ENCODE measurements around the gene CCDC80.
A peak's percentile ranks its signal among the peaks of the same experiment; 100 is the strongest.
"Not testable (repeated sequence)": the region's sequence is repeated elsewhere in the genome, so short reads cannot be mapped to it uniquely, and the experiment has no call there.

CCDC80 gene

GRCh38 chr3:112670824-112671223, 29.9 kb upstream of the CCDC80 start:
- TF ChIP-seq, protein P1, sequence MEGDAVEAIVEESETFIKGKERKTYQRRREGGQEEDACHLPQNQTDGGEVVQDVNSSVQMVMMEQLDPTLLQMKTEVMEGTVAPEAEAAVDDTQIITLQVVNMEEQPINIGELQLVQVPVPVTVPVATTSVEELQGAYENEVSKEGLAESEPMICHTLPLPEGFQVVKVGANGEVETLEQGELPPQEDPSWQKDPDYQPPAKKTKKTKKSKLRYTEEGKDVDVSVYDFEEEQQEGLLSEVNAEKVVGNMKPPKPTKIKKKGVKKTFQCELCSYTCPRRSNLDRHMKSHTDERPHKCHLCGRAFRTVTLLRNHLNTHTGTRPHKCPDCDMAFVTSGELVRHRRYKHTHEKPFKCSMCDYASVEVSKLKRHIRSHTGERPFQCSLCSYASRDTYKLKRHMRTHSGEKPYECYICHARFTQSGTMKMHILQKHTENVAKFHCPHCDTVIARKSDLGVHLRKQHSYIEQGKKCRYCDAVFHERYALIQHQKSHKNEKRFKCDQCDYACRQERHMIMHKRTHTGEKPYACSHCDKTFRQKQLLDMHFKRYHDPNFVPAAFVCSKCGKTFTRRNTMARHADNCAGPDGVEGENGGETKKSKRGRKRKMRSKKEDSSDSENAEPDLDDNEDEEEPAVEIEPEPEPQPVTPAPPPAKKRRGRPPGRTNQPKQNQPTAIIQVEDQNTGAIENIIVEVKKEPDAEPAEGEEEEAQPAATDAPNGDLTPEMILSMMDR (IDR thresholded peaks at IDR 0.05; ENCODE audit: low read depth, low read length, missing control alignments): no peak
- no peak for DNase-seq (ENCODE audit: low read depth)
- H3K4me3 ChIP-seq (ENCODE audit: low read depth, low read length): no peak overlapping the region
- in situ Hi-C loops (cut with HindIII; ENCODE audit: low sequenced_read_pairs): no loop called here

DNA sequence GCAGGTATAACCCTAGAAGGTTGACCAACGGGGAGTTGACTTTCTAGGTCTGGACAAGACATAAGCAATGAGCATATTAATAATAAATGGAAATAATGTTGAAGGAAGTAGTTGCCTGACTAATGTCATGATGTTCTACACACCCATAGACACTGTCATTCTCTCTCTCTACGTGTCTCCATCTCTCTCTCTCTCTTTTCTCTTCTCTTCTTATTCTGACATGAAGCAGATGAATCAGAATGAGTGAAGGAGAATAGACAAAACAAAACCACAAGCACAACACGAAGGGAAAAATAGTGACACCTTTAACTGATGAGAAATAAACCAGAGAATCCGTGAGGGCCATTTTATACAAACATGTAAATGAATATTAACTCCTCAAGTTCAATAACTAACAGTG, 26.7 kb upstream of the CCDC80 start:
- no peak for DNase-seq (ENCODE audit: low read depth)

DNA sequence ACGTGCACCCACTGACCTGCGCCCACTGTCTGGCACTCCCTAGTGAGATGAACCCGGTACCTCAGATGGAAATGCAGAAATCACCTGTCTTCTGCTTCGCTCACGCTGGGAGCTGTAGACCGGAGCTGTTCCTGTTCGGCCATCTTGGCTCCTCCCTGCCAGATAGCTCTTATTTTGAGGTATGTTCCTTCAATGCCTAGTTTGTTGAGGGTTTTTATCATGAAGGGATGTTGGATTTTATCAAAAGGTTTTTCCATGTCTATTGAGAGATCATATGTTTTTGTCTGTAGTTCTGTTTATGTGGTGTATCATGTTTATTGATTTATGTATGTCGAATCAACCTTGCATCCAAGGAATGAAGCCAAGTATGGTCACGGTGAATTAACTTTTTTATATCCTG, 24.1 kb upstream of the CCDC80 start:
- DNase-seq (ENCODE audit: low read depth); H3K4me3 ChIP-seq (ENCODE audit: low read depth, low read length); in situ Hi-C loops (cut with HindIII; ENCODE audit: low sequenced_read_pairs): not testable (repeated sequence)

More for the DNA sequence above, 26.7 kb upstream of the CCDC80 start:
- in situ Hi-C loops (cut with HindIII; ENCODE audit: low sequenced_read_pairs): no loop called here
- H3K4me3 ChIP-seq (ENCODE audit: low read depth, low read length): no peak overlapping the region
- TF ChIP-seq, protein P1 (IDR thresholded peaks at IDR 0.05; ENCODE audit: low read depth, low read length, missing control alignments): no peak

- in situ Hi-C loops (cut with HindIII; ENCODE audit: low sequenced_read_pairs): no loop called here
- no peak overlapping the region for H3K4me3 ChIP-seq (ENCODE audit: low read depth, low read length)
- no peak for DNase-seq (ENCODE audit: low read depth)
- TF ChIP-seq, protein P1 (IDR thresholded peaks at IDR 0.05; ENCODE audit: low read depth, low read length, missing control alignments): no peak
Observed at GRCh38 chr3:112656043-112656442, 15.1 kb upstream of the CCDC80 start.

GRCh38 chr3:112654979-112655378, 14.0 kb upstream of the CCDC80 start:
- in situ Hi-C loops (cut with HindIII; ENCODE audit: low sequenced_read_pairs): no loop called here
- H3K4me3 ChIP-seq (ENCODE audit: low read depth, low read length): no peak overlapping the region
- TF ChIP-seq, protein P1 (IDR thresholded peaks at IDR 0.05; ENCODE audit: low read depth, low read length, missing control alignments): peak; percentile 21
- DNase-seq (ENCODE audit: low read depth): no peak

GRCh38 chr3:112654492-112654891, 13.5 kb upstream of the CCDC80 start:
- TF ChIP-seq, protein P1 (IDR thresholded peaks at IDR 0.05; ENCODE audit: low read depth, low read length, missing control alignments): no peak
- no peak for DNase-seq (ENCODE audit: low read depth)
- in situ Hi-C loops (cut with HindIII; ENCODE audit: low sequenced_read_pairs): no loop called here
- H3K4me3 ChIP-seq (ENCODE audit: low read depth, low read length): no peak overlapping the region

DNA sequence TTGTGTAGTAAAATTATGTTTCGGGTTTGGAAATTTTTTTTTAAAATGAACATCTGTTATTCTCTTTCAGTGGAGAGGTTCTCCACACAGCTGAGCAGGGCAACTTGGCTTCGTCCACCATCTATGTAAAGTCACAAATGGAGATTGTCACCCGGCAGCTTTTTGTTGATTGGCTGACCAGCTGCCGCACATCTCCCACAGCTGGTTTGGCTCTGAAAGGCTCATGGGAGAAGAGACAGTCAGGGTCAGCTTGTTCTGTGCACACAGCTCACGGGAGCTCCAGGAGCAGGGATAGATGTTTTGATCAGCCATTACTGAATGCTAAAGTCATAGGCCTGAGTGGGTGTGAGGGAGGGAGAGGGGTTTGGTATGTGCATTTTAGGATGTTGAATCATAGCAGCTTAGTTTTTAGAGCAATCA, 12.9 kb upstream of the CCDC80 start:
- in situ Hi-C loops (cut with HindIII; ENCODE audit: low sequenced_read_pairs): no loop called here
- peak; percentile 43 for DNase-seq (ENCODE audit: low read depth)
- TF ChIP-seq, protein P1 (IDR thresholded peaks at IDR 0.05; ENCODE audit: low read depth, low read length, missing control alignments): no peak
- H3K4me3 ChIP-seq (ENCODE audit: low read depth, low read length): no peak overlapping the region
